Neuronal stem cell (in vitro differentiated cells): Measurements from ENCODE around the gene SPOP.

ENCODE experiments used
- DNase-seq: peaks from one replicate; pipeline ENCODE4 v3.0.0-alpha.2; 2013; ENCODE audit warnings: low spot score
- H2AFZ ChIP-seq: one replicate; pipeline ENCODE4 v1.6.1; 2013; ENCODE audit warnings: mild to moderate bottlenecking, low read length, inconsistent platforms
- H2AK5ac ChIP-seq: 2 replicates; pipeline ENCODE4 v1.6.1; 2013; ENCODE audit warnings: low read depth, mild to moderate bottlenecking, inconsistent platforms, low read length, moderate library complexity, mixed read lengths
- H2BK120ac ChIP-seq: 2 replicates; pipeline ENCODE4 v1.6.1; 2013; ENCODE audit warnings: low read depth, mild to moderate bottlenecking, inconsistent platforms, low read length, moderate library complexity, mixed read lengths
- H2BK12ac ChIP-seq: one replicate; pipeline ENCODE4 v1.6.1; 2013; ENCODE audit warnings: low read length, inconsistent platforms
- H2BK15ac ChIP-seq: 2 replicates; pipeline ENCODE4 v1.6.1; 2013; ENCODE audit warnings: mild to moderate bottlenecking, low read length, inconsistent platforms, mixed read lengths
- H2BK5ac ChIP-seq: one replicate; pipeline ENCODE4 v1.6.1; 2013; ENCODE audit warnings: inconsistent platforms, mild to moderate bottlenecking, low read length, moderate library complexity
- H3K14ac ChIP-seq: one replicate; pipeline ENCODE4 v1.6.1; 2013; ENCODE audit warnings: low read length, inconsistent platforms
- H3K18ac ChIP-seq: 2 replicates; pipeline ENCODE4 v1.6.1; 2013; ENCODE audit warnings: low read length, inconsistent platforms
- H3K23ac ChIP-seq: 2 replicates; pipeline ENCODE4 v1.6.1; 2013; ENCODE audit warnings: low read depth, mild to moderate bottlenecking, mixed read lengths, low read length, inconsistent platforms; ENCODE audit not compliant: poor library complexity
- H3K27ac ChIP-seq: replicated peaks from 3 replicates; pipeline ENCODE4 v1.5.1; 2013; ENCODE audit warnings: low read length, inconsistent platforms
- H3K27me3 ChIP-seq, 3 experiments: 2 replicates each; pipeline ENCODE4 v1.6.1; 2013; ENCODE audit warnings: low read length in 3 of 3, mild to moderate bottlenecking in 2 of 3, inconsistent platforms in 1 of 3, low read depth in 1 of 3, mixed read lengths in 1 of 3, moderate library complexity in 1 of 3; ENCODE audit not compliant: control insufficient read depth in 3 of 3, insufficient read depth in 3 of 3
- H3K36me3 ChIP-seq, 2 donors: replicated peaks in 1 of 2; 2 replicates each; pipeline ENCODE4 v1.6.1; 2013; ENCODE audit warnings: low read length in 2 of 2; ENCODE audit not compliant: control insufficient read depth in 2 of 2, insufficient read depth in 2 of 2
- H3K4ac ChIP-seq: 2 replicates; pipeline ENCODE4 v1.6.1; 2013; ENCODE audit warnings: inconsistent platforms, mild to moderate bottlenecking, low read length, moderate library complexity
- H3K4me1 ChIP-seq, 2 donors: 1 replicate in 1 of 2; 2 replicates in 1 of 2; pipeline ENCODE4 v1.6.1; 2013; ENCODE audit warnings: low read length in 2 of 2, low read depth in 1 of 2; ENCODE audit not compliant: control insufficient read depth in 2 of 2, insufficient read depth in 1 of 2
- H3K4me2 ChIP-seq: one replicate; pipeline ENCODE4 v1.6.1; 2013; ENCODE audit warnings: mild to moderate bottlenecking, low read length, inconsistent platforms; ENCODE audit not compliant: insufficient read depth, poor library complexity, severe bottlenecking
- H3K4me3 ChIP-seq, 2 donors: 2 replicates each; pipeline ENCODE4 v1.5.1; 2013; ENCODE audit warnings: low read length in 2 of 2, mild to moderate bottlenecking in 2 of 2, inconsistent platforms in 1 of 2, moderate library complexity in 1 of 2
- H3K79me1 ChIP-seq: one replicate; pipeline ENCODE4 v1.6.1; 2013; ENCODE audit warnings: low read depth, mild to moderate bottlenecking, inconsistent platforms, low read length, moderate library complexity
- H3K9ac ChIP-seq: one replicate; pipeline ENCODE4 v1.6.1; 2013; ENCODE audit warnings: mild to moderate bottlenecking, low read depth, low read length, inconsistent platforms; ENCODE audit not compliant: poor library complexity
- H3K9me3 ChIP-seq, 2 donors: replicated peaks in 1 of 2; 2 replicates each; pipeline versions ENCODE3 to v1.6.1; 2013; ENCODE audit warnings: low read length in 2 of 2, mild to moderate bottlenecking in 2 of 2, inconsistent platforms in 1 of 2, low read depth in 1 of 2, mixed read lengths in 1 of 2, moderate library complexity in 1 of 2; ENCODE audit not compliant: control insufficient read depth in 2 of 2, insufficient read depth in 1 of 2
- H4K8ac ChIP-seq: one replicate; pipeline ENCODE4 v1.6.1; 2013; ENCODE audit warnings: low read depth, mild to moderate bottlenecking, inconsistent platforms, low read length, moderate library complexity
- H4K91ac ChIP-seq: one replicate; pipeline ENCODE4 v1.6.1; 2013; ENCODE audit warnings: low read length, low read depth, mild to moderate bottlenecking, inconsistent platforms; ENCODE audit not compliant: poor library complexity
- WGBS, 2 donors: extraction: QIAGEN DNeasy Blood & Tissue Kit; methylation state at CpG; one replicate each; pipeline ENCODE4 v1.1.7; 2013; ENCODE audit warnings: missing lambda C conversion rate in 2 of 2, mixed read lengths in 1 of 2; ENCODE audit not compliant: insufficient read length in 2 of 2, insufficient replicate concordance in 1 of 2; ENCODE audit errors: extremely low coverage in 2 of 2; 5-methylcytosine and 5-hydroxymethylcytosine counted together

Gene SPOP

DNA sequence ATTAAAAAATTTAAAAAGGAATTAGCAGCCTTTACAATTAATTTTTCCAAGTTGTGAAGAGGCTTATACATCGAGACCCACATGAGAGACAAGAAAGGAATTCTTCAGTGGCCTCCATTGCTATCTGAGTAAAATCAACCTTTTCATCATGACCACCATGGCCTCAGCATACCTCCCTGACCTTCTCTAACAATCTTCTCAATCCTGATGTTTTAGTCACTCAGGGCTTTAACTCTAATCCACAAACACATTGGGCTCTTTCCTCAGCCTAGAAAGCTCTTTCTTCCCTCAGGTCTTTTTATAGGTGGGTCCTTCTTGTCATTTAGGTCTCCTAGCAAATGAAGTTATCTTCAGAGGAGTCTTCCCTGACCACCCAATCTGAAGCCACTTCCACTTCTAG is 46.4 kb downstream of the SPOP start:
- no peak overlapping the region for H2AK5ac ChIP-seq
- no peak overlapping the region for H3K18ac ChIP-seq
- no peaks in the 10 kb centered on the region for H3K27me3 ChIP-seq
- no peak overlapping the region for H4K91ac ChIP-seq
- H3K36me3 ChIP-seq: no peaks in the 10 kb centered on the region
- no peak overlapping the region for H3K14ac ChIP-seq
- H3K23ac ChIP-seq: no peak overlapping the region
- no peak for DNase-seq
- no peak overlapping the region for H2BK15ac ChIP-seq
- H3K4ac ChIP-seq: no peak overlapping the region
- no peak overlapping the region for H3K27ac ChIP-seq
- no peak overlapping the region for H2BK120ac ChIP-seq
- no peak overlapping the region for H2AFZ ChIP-seq
- H3K4me2 ChIP-seq: no peak overlapping the region
- H4K8ac ChIP-seq: no peak overlapping the region
- H3K4me3 ChIP-seq: no peak overlapping the region
- no peak overlapping the region for H2BK12ac ChIP-seq
- H3K79me1 ChIP-seq: peaks cover 2% of the 10 kb centered on the region
- H3K9ac ChIP-seq: no peak overlapping the region
- WGBS, 2 donors: no CpG with 5 or more reads among the region's 1 CpG
- H2BK5ac ChIP-seq: no peak overlapping the region
- peaks cover 0 to 6% of the 10 kb centered on the region in 2 donors for H3K4me1 ChIP-seq
- no peaks in the 10 kb centered on the region for H3K9me3 ChIP-seq

DNA sequence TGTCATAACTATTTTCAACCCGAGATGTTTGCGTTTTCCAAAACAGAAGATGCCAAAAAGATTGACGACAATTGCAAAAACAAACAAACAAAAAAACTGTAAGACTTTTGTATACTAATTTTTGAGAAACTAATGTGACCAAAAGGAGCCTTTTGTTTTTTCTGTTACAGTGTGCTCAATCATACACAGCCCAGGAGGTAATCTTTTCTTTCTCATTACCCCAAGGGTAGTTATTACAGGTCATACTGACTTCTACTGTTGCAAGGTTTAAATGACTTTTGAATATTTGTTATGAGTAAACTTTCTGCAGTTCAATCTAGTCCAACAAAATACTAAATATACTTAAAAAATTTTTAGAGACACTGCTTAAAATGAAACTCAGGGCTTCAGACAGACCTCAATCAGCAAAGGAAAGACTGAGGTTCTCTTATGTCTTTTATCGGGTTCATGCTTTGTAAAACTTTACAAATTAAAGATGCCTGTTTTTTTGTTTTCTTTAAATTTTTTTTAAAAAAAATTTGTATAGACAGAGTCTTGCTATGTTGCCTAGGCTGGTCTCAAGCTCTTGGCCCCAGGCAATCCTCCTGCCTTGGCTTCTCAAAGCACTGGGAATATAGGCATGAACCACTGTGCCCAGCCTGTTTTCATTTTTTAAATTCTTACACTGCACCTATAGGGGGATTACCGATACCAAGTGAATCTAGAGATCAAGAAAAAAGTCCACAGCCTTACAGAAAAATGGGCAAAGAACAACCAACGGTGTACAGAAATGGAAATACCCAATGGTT is 47.6 kb downstream of the SPOP start:
- no peak overlapping the region for H2BK15ac ChIP-seq
- H3K4ac ChIP-seq: no peak overlapping the region
- no peak overlapping the region for H2BK12ac ChIP-seq
- no peak for DNase-seq
- no peak overlapping the region for H4K91ac ChIP-seq
- H3K27ac ChIP-seq: no peak overlapping the region
- no peak overlapping the region for H2AFZ ChIP-seq
- no peak overlapping the region for H3K23ac ChIP-seq
- H3K9ac ChIP-seq: no peak overlapping the region
- no peaks in the 10 kb centered on the region for H3K27me3 ChIP-seq
- H2BK120ac ChIP-seq: no peak overlapping the region
- no peak overlapping the region for H3K4me2 ChIP-seq
- no peak overlapping the region for H2BK5ac ChIP-seq
- no peak overlapping the region for H3K4me3 ChIP-seq
- H3K36me3 ChIP-seq: peaks cover 0 to 5% of the 10 kb centered on the region in 2 donors
- H3K9me3 ChIP-seq: no peaks in the 10 kb centered on the region
- H4K8ac ChIP-seq: no peak overlapping the region
- H3K18ac ChIP-seq: no peak overlapping the region
- no CpG with 5 or more reads among the region's 6 CpGs for WGBS, 2 donors
- H3K79me1 ChIP-seq: peaks cover 2% of the 10 kb centered on the region
- H3K14ac ChIP-seq: no peak overlapping the region
- H2AK5ac ChIP-seq: no peak overlapping the region
- peaks cover 0 to 6% of the 10 kb centered on the region in 2 donors for H3K4me1 ChIP-seq

DNA sequence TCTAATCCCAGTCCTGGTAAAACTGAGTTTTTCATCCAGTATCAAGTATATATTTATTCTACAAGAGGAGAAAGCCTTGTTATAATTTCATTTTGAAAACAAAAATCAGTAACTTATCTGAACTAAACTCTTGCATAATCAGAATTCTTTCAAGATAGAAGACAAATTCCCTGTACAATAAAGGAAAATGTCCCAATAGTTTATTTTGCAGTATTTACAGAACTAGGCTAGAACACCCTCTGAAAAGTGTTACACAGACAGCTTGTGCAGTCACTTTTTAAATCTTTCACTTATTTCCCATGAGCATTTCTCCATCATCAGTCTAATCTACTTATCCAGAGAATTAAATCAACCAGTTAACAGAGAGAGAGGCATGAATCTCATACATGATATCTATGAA is 48.5 kb downstream of the SPOP start:
- H2BK5ac ChIP-seq: no peak overlapping the region
- H2BK12ac ChIP-seq: no peak overlapping the region
- no peak overlapping the region for H3K4ac ChIP-seq
- H3K4me1 ChIP-seq: peaks cover 0 to 6% of the 10 kb centered on the region in 2 donors
- H3K27me3 ChIP-seq: no peaks in the 10 kb centered on the region
- H3K23ac ChIP-seq: no peak overlapping the region
- H3K4me3 ChIP-seq: no peak overlapping the region
- no peaks in the 10 kb centered on the region for H3K9me3 ChIP-seq
- no peak overlapping the region for H3K9ac ChIP-seq
- H4K91ac ChIP-seq: no peak overlapping the region
- DNase-seq: no peak
- no peak overlapping the region for H3K4me2 ChIP-seq
- peaks cover 2% of the 10 kb centered on the region for H3K79me1 ChIP-seq
- no peak overlapping the region for H3K18ac ChIP-seq
- no peak overlapping the region for H3K27ac ChIP-seq
- no peak overlapping the region for H2AFZ ChIP-seq
- no peak overlapping the region for H2BK120ac ChIP-seq
- no peak overlapping the region for H3K14ac ChIP-seq
- H4K8ac ChIP-seq: no peak overlapping the region
- no peak overlapping the region for H2BK15ac ChIP-seq
- peaks cover 0 to 5% of the 10 kb centered on the region in 2 donors for H3K36me3 ChIP-seq
- H2AK5ac ChIP-seq: no peak overlapping the region

DNA sequence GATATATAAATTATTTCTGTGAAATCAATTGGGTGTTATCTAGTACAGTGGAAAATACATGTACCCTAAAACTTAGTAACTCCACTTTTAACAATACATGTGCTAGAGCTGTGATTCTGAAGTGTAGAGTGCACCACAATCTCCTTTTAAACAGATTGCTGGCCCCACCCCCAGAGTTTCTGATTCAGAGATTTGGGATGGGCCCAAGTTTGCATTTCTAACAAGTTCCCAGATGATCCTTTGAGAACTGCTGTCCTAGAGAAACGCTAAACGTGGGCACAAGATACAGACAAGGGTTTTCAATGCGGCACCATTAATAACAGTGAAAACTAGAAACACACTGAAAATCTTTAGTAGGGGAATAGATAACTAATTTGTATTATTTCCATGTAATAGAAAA is 53.0 kb downstream of the SPOP start:
- no peak overlapping the region for H3K4ac ChIP-seq
- no peak overlapping the region for H2AFZ ChIP-seq
- H3K4me1 ChIP-seq: no peaks in the 10 kb centered on the region
- H3K4me3 ChIP-seq: no peak overlapping the region
- peaks cover 11 to 34% of the 10 kb centered on the region in 2 donors for H3K36me3 ChIP-seq
- no peak overlapping the region for H3K27ac ChIP-seq
- H2BK15ac ChIP-seq: no peak overlapping the region
- no peaks in the 10 kb centered on the region for H3K9me3 ChIP-seq
- no peak overlapping the region for H3K18ac ChIP-seq
- H4K8ac ChIP-seq: no peak overlapping the region
- no peak overlapping the region for H2BK12ac ChIP-seq
- WGBS, 2 donors: no CpG with 5 or more reads among the region's 3 CpGs
- no peak overlapping the region for H3K23ac ChIP-seq
- no peak overlapping the region for H3K4me2 ChIP-seq
- no peak overlapping the region for H4K91ac ChIP-seq
- H3K27me3 ChIP-seq: no peaks in the 10 kb centered on the region
- peaks cover 2% of the 10 kb centered on the region for H3K79me1 ChIP-seq
- H3K14ac ChIP-seq: no peak overlapping the region
- no peak overlapping the region for H2BK120ac ChIP-seq
- no peak overlapping the region for H2AK5ac ChIP-seq
- DNase-seq: no peak
- H2BK5ac ChIP-seq: no peak overlapping the region
- H3K9ac ChIP-seq: no peak overlapping the region
